ENCODE measurements around the gene PSENEN.
"Not testable (repeated sequence)": the region's sequence is repeated elsewhere in the genome, so short reads cannot be mapped to it uniquely, and the experiment has no call there.

PSENEN gene

GRCh38 chr19:35790981-35791813 lies 45.7 kb downstream of the PSENEN start:
- DNase-seq: no peak

GRCh38 chr19:35791814-35792279 lies 46.4 kb downstream of the PSENEN start:
- no peak for DNase-seq

DNA sequence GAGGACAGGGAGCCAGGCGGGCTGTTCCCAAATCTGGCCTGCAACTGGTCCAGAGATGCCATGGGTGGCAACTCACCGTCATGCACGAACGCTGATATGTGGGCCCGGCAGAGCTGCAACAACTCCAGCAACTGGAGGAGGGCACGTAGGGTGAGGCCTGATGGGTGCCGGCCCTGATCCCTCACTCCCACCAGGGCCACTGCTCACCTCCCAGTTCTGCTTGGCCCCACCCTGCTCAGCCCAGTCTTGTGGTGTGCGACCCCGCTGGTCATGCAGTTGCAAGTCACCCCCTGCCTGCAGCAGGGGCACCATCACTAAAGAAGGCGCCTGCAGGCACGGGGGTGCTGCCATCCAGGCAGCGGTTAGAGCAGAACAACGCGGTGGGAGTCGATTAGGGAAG lies 46.9 kb downstream of the PSENEN start:
- DNase-seq: no peak

DNA sequence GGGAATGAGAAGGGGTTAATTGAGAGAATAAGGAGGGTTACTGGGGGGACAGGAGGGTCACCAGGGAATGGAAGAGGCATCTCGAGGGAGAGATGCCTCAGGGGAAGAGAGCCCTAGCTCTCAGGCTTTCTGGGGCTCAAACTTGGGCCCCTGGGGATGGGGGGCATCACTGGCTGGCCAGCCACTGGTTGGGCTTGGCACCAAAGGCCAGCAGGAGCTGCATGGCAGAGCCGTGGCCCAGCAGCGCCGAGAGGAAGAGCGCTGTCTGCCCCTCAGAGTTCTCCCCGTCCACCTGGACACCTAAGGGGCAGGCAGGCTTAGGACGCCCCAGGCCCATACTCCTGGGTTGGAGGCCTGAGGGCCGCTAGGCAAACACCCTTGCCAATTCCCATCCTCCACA lies 47.4 kb downstream of the PSENEN start:
- no peak for DNase-seq

GRCh38 chr19:35793381-35794165 lies 48.1 kb downstream of the PSENEN start:
- peak; percentile 21 for DNase-seq

GRCh38 chr19:35795564-35795963 lies 50.1 kb downstream of the PSENEN start:
- not testable (repeated sequence) for DNase-seq

Measured in EL (cell line).